ENCODE results near the gene CEACAM20.

DNA sequence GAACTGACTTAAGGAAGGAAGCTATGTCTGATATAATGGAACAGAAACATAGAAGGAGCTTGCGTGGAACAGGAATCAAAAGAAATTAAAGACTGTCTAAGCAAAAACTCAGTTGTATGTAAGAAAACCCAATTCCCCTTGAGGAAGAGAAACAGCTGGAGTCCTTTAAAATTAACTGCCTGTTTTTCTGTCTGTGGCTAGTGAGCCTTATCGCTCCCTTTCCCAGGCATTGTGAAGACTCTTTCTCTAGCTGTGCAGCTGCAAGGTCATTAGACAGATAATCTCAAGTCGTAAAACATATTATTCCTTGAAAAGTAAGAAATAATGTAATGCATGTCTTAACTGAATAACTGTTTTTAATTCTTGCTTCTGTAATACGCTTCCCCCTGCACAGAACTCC lies 44.2 kb upstream of the CEACAM20 start:
- no peak for TF ChIP-seq POLR2AphosphoS5 (IDR thresholded peaks at IDR 0.05; ENCODE audit: low read depth, low read length)
- TF ChIP-seq, protein P1, sequence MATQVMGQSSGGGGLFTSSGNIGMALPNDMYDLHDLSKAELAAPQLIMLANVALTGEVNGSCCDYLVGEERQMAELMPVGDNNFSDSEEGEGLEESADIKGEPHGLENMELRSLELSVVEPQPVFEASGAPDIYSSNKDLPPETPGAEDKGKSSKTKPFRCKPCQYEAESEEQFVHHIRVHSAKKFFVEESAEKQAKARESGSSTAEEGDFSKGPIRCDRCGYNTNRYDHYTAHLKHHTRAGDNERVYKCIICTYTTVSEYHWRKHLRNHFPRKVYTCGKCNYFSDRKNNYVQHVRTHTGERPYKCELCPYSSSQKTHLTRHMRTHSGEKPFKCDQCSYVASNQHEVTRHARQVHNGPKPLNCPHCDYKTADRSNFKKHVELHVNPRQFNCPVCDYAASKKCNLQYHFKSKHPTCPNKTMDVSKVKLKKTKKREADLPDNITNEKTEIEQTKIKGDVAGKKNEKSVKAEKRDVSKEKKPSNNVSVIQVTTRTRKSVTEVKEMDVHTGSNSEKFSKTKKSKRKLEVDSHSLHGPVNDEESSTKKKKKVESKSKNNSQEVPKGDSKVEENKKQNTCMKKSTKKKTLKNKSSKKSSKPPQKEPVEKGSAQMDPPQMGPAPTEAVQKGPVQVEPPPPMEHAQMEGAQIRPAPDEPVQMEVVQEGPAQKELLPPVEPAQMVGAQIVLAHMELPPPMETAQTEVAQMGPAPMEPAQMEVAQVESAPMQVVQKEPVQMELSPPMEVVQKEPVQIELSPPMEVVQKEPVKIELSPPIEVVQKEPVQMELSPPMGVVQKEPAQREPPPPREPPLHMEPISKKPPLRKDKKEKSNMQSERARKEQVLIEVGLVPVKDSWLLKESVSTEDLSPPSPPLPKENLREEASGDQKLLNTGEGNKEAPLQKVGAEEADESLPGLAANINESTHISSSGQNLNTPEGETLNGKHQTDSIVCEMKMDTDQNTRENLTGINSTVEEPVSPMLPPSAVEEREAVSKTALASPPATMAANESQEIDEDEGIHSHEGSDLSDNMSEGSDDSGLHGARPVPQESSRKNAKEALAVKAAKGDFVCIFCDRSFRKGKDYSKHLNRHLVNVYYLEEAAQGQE (IDR thresholded peaks at IDR 0.05; ENCODE audit: insufficient read depth in 1 of 2, low read depth in 2 of 2, low read length in 2 of 2): no peak
- no peak for TF ChIP-seq TAF1 (IDR thresholded peaks at IDR 0.05; ENCODE audit: borderline replicate concordance, insufficient read depth, low read length)
- no peak for TF ChIP-seq SIN3A (IDR thresholded peaks at IDR 0.05; ENCODE audit: borderline replicate concordance, insufficient read depth, low read length)
- TF ChIP-seq FOXP2 (optimal IDR thresholded peaks at IDR 0.05; ENCODE audit: borderline replicate concordance, extremely low read depth, extremely low read length, insufficient read depth): no peak
